ENCODE data around the gene ADAMTSL3. TPM values are rescaled to one million over a fixed set of nuclear protein-coding genes. Genes with fewer than 3 reads are reported as not detected.

ADAMTSL3 gene
- total RNA-seq, 1 donor from 2014 or later, result 0.41 TPM

- H3K36me3 ChIP-seq, result no peaks in the 10 kb centered on the region
- no peak overlapping the region for H2AFZ ChIP-seq (replicated peaks)
- H3K27ac ChIP-seq, result no peak overlapping the region
- H3K79me2 ChIP-seq (ENCODE audit: low read depth), result no peaks in the 10 kb centered on the region
- no peak overlapping the region for H3K9ac ChIP-seq
- no peaks in the 10 kb centered on the region for H4K20me1 ChIP-seq (ENCODE audit: low read depth)
- peaks cover 21% of the 10 kb centered on the region for H3K9me3 Mint-ChIP-seq
- H3K4me1 ChIP-seq, result no peaks in the 10 kb centered on the region
- no peak overlapping the region for H3K27ac Mint-ChIP-seq
- no peak overlapping the region for H3K4me3 ChIP-seq
- no peaks in the 10 kb centered on the region for H3K27me3 ChIP-seq
- no peak for TF ChIP-seq EZH2 (IDR thresholded peaks at IDR 0.05)
- no peak for TF ChIP-seq CTCF (IDR thresholded peaks at IDR 0.05)
- no peak for TF ChIP-seq EZH2phosphoT487 (IDR thresholded peaks at IDR 0.05)
- H3K4me3 Mint-ChIP-seq, result no peak overlapping the region
- no peak for DNase-seq (ENCODE audit: low spot score)
- no peaks in the 10 kb centered on the region for H3F3A ChIP-seq (ENCODE audit: low read depth)
- no peaks in the 10 kb centered on the region for H3K9me3 ChIP-seq (ENCODE audit: low read depth)
- H3K27me3 Mint-ChIP-seq (ENCODE audit: insufficient read depth, low read depth), result no peaks in the 10 kb centered on the region
- no peaks in the 10 kb centered on the region for H3K4me1 Mint-ChIP-seq
- H3K4me2 ChIP-seq, result no peak overlapping the region
- no peaks in the 10 kb centered on the region for H3K36me3 Mint-ChIP-seq
Observed at GRCh38 chr15:83977992-83978391, 324.1 kb downstream of the ADAMTSL3 start.

GRCh38 chr15:83978588-83978987 is 324.7 kb downstream of the ADAMTSL3 start:
- Histone ChIP-seq H3F3A (ENCODE audit: low read depth) (no peaks in the 10 kb centered on the region), H4K20me1 (ENCODE audit: low read depth) (no peaks in the 10 kb centered on the region), H2AFZ (replicated peaks) (no peak overlapping the region), H3K9me3 (ENCODE audit: low read depth) (no peaks in the 10 kb centered on the region), H3K4me3 (no peak overlapping the region), H3K79me2 (ENCODE audit: low read depth) (no peaks in the 10 kb centered on the region), H3K27me3 (no peaks in the 10 kb centered on the region), H3K4me1 (no peaks in the 10 kb centered on the region), H3K36me3 (no peaks in the 10 kb centered on the region), H3K4me2 (no peak overlapping the region), H3K9ac (no peak overlapping the region), H3K27ac (no peak overlapping the region)
- Mint-ChIP-seq H3K27ac (no peak overlapping the region), H3K36me3 (no peaks in the 10 kb centered on the region), H3K9me3 (peaks cover 21% of the 10 kb centered on the region), H3K4me1 (no peaks in the 10 kb centered on the region), H3K4me3 (no peak overlapping the region), H3K27me3 (ENCODE audit: insufficient read depth, low read depth) (no peaks in the 10 kb centered on the region)
- DNase-seq (ENCODE audit: low spot score), result no peak
- TF ChIP-seq EZH2phosphoT487 (IDR thresholded peaks at IDR 0.05) (no peak), CTCF (IDR thresholded peaks at IDR 0.05) (no peak), EZH2 (IDR thresholded peaks at IDR 0.05) (no peak)

- Mint-ChIP-seq H3K27ac (no peak overlapping the region), H3K36me3 (no peaks in the 10 kb centered on the region), H3K27me3 (ENCODE audit: insufficient read depth, low read depth) (no peaks in the 10 kb centered on the region), H3K4me1 (no peaks in the 10 kb centered on the region), H3K4me3 (no peak overlapping the region), H3K9me3 (peaks cover 17% of the 10 kb centered on the region)
- TF ChIP-seq CTCF (IDR thresholded peaks at IDR 0.05) (no peak), EZH2 (IDR thresholded peaks at IDR 0.05) (no peak), EZH2phosphoT487 (IDR thresholded peaks at IDR 0.05) (no peak)
- Histone ChIP-seq H3K27ac (no peak overlapping the region), H3K36me3 (no peaks in the 10 kb centered on the region), H3K9me3 (ENCODE audit: low read depth) (no peaks in the 10 kb centered on the region), H3F3A (ENCODE audit: low read depth) (no peaks in the 10 kb centered on the region), H2AFZ (replicated peaks) (no peak overlapping the region), H3K79me2 (ENCODE audit: low read depth) (no peaks in the 10 kb centered on the region), H3K4me2 (no peak overlapping the region), H3K9ac (no peak overlapping the region), H3K4me3 (no peak overlapping the region), H4K20me1 (ENCODE audit: low read depth) (no peaks in the 10 kb centered on the region), H3K4me1 (no peaks in the 10 kb centered on the region), H3K27me3 (no peaks in the 10 kb centered on the region)
- no peak for DNase-seq (ENCODE audit: low spot score)
Observed at GRCh38 chr15:83980637-83981036, 326.7 kb downstream of the ADAMTSL3 start.
